ENCODE data around the gene CEP128.
A peak's percentile ranks its signal among the peaks of the same experiment; 100 is the strongest.

Gene CEP128

GRCh38 chr14:80615831-80616230, 325.7 kb downstream of the CEP128 start:
- no peaks in the 10 kb centered on the region for H3K79me1 ChIP-seq (ENCODE audit: low read length)
- DNase-seq, result no peak
- H4K91ac ChIP-seq (ENCODE audit: low read depth, low read length), result no peak overlapping the region
- H3K4me1 ChIP-seq (ENCODE audit: control insufficient read depth in 1 of 2, insufficient read depth in 2 of 2, low read length in 2 of 2), result no peaks in the 10 kb centered on the region
- no peak overlapping the region for H2AFZ ChIP-seq (ENCODE audit: insufficient read depth, low read length, poor library complexity)
- no peak overlapping the region for H2AK5ac ChIP-seq (ENCODE audit: low read length)
- H3K36me3 ChIP-seq (ENCODE audit: control insufficient read depth in 1 of 2, insufficient read depth in 2 of 2, low read length in 2 of 2), result no peaks in the 10 kb centered on the region
- H2BK5ac ChIP-seq (ENCODE audit: low read depth, low read length, poor library complexity), result no peak overlapping the region
- no peak overlapping the region for H3K4ac ChIP-seq (ENCODE audit: low read depth, low read length)
- WGBS (ENCODE audit: extremely low coverage, insufficient coverage, insufficient read length), result no CpG with 5 or more reads among the region's 4 CpGs
- H2BK120ac ChIP-seq (ENCODE audit: insufficient read depth, low read length, poor library complexity), result no peak overlapping the region
- H3K9me3 ChIP-seq (ENCODE audit: insufficient read depth, low read depth, low read length), result no peaks in the 10 kb centered on the region
- H3K14ac ChIP-seq (ENCODE audit: low read length), result no peak overlapping the region
- no peak overlapping the region for H3K27ac ChIP-seq (ENCODE audit: low read depth, low read length)
- H3K23ac ChIP-seq (ENCODE audit: low read length), result no peak overlapping the region
- no peaks in the 10 kb centered on the region for H3K79me2 ChIP-seq (ENCODE audit: control insufficient read depth, insufficient read depth, low read length, poor library complexity)
- no peaks in the 10 kb centered on the region for H3K27me3 ChIP-seq (ENCODE audit: insufficient read depth, low read length)
- H3K4me2 ChIP-seq (ENCODE audit: low read length), result no peak overlapping the region
- H3K4me3 ChIP-seq (ENCODE audit: low read depth, low read length), result no peak overlapping the region
- H3K18ac ChIP-seq (ENCODE audit: low read length), result no peak overlapping the region
- H3K9ac ChIP-seq (ENCODE audit: low read length), result no peak overlapping the region
- H4K12ac ChIP-seq (ENCODE audit: low read depth, low read length), result no peak overlapping the region
- H4K8ac ChIP-seq (ENCODE audit: low read depth, low read length), result no peak overlapping the region
- no peak overlapping the region for H2BK12ac ChIP-seq (ENCODE audit: low read length)

DNA sequence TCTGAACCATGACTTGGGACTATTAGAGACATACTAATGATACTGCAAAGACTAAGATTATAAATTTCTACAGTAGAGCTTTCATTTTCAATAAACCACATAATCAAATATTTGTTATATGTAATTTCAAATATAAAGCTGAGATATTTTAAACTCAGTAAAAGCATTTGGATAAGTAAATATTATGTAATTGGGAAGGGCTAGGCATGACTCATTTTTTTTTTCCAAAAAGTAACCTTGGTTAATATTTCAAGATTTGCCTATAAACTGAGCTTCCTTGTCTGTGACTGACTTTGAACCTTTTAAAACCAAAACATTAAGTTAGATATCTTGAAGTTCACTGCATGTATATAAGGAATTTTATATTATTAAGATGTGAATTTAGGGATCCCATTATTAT, 332.5 kb downstream of the CEP128 start:
- Histone ChIP-seq H3K4me2 (ENCODE audit: low read length) (no peak overlapping the region), H3K79me1 (ENCODE audit: low read length) (no peaks in the 10 kb centered on the region), H4K12ac (ENCODE audit: low read depth, low read length) (no peak overlapping the region), H2BK120ac (ENCODE audit: insufficient read depth, low read length, poor library complexity) (no peak overlapping the region), H2BK12ac (ENCODE audit: low read length) (no peak overlapping the region), H2BK5ac (ENCODE audit: low read depth, low read length, poor library complexity) (no peak overlapping the region), H4K8ac (ENCODE audit: low read depth, low read length) (no peak overlapping the region), H2AK5ac (ENCODE audit: low read length) (no peak overlapping the region), H3K36me3 (ENCODE audit: control insufficient read depth in 1 of 2, insufficient read depth in 2 of 2, low read length in 2 of 2) (no peaks in the 10 kb centered on the region), H3K27me3 (ENCODE audit: insufficient read depth, low read length) (no peaks in the 10 kb centered on the region), H3K18ac (ENCODE audit: low read length) (no peak overlapping the region), H3K23ac (ENCODE audit: low read length) (no peak overlapping the region), H3K27ac (ENCODE audit: low read depth, low read length) (no peak overlapping the region), H3K14ac (ENCODE audit: low read length) (no peak overlapping the region), H3K4me1 (ENCODE audit: control insufficient read depth in 1 of 2, insufficient read depth in 2 of 2, low read length in 2 of 2) (no peaks in the 10 kb centered on the region), H3K79me2 (ENCODE audit: control insufficient read depth, insufficient read depth, low read length, poor library complexity) (no peaks in the 10 kb centered on the region), H2AFZ (ENCODE audit: insufficient read depth, low read length, poor library complexity) (no peak overlapping the region), H3K4ac (ENCODE audit: low read depth, low read length) (no peak overlapping the region), H3K9me3 (ENCODE audit: insufficient read depth, low read depth, low read length) (no peaks in the 10 kb centered on the region), H4K91ac (ENCODE audit: low read depth, low read length) (no peak overlapping the region), H3K4me3 (ENCODE audit: low read depth, low read length) (no peak overlapping the region), H3K9ac (ENCODE audit: low read length) (no peak overlapping the region)
- no peak for DNase-seq

GRCh38 chr14:80608563-80608962, 333.0 kb downstream of the CEP128 start:
- H2AFZ ChIP-seq (ENCODE audit: insufficient read depth, low read length, poor library complexity), result no peak overlapping the region
- H4K8ac ChIP-seq (ENCODE audit: low read depth, low read length), result no peak overlapping the region
- H4K12ac ChIP-seq (ENCODE audit: low read depth, low read length), result no peak overlapping the region
- H3K4me1 ChIP-seq (ENCODE audit: control insufficient read depth in 1 of 2, insufficient read depth in 2 of 2, low read length in 2 of 2), result no peaks in the 10 kb centered on the region
- H3K18ac ChIP-seq (ENCODE audit: low read length), result no peak overlapping the region
- H3K4ac ChIP-seq (ENCODE audit: low read depth, low read length), result no peak overlapping the region
- H3K23ac ChIP-seq (ENCODE audit: low read length), result no peak overlapping the region
- no peaks in the 10 kb centered on the region for H3K36me3 ChIP-seq (ENCODE audit: control insufficient read depth in 1 of 2, insufficient read depth in 2 of 2, low read length in 2 of 2)
- no peak for DNase-seq
- H3K27me3 ChIP-seq (ENCODE audit: insufficient read depth, low read length), result no peaks in the 10 kb centered on the region
- no peaks in the 10 kb centered on the region for H3K79me1 ChIP-seq (ENCODE audit: low read length)
- no peak overlapping the region for H3K9ac ChIP-seq (ENCODE audit: low read length)
- H3K79me2 ChIP-seq (ENCODE audit: control insufficient read depth, insufficient read depth, low read length, poor library complexity), result no peaks in the 10 kb centered on the region
- H2BK12ac ChIP-seq (ENCODE audit: low read length), result no peak overlapping the region
- H3K4me3 ChIP-seq (ENCODE audit: low read depth, low read length), result no peak overlapping the region
- H3K14ac ChIP-seq (ENCODE audit: low read length), result no peak overlapping the region
- no peak overlapping the region for H4K91ac ChIP-seq (ENCODE audit: low read depth, low read length)
- H2AK5ac ChIP-seq (ENCODE audit: low read length), result no peak overlapping the region
- WGBS (ENCODE audit: extremely low coverage, insufficient coverage, insufficient read length), result no CpG with 5 or more reads among the region's 1 CpG
- no peak overlapping the region for H2BK120ac ChIP-seq (ENCODE audit: insufficient read depth, low read length, poor library complexity)
- no peak overlapping the region for H3K4me2 ChIP-seq (ENCODE audit: low read length)
- no peaks in the 10 kb centered on the region for H3K9me3 ChIP-seq (ENCODE audit: insufficient read depth, low read depth, low read length)
- H3K27ac ChIP-seq (ENCODE audit: low read depth, low read length), result no peak overlapping the region
- no peak overlapping the region for H2BK5ac ChIP-seq (ENCODE audit: low read depth, low read length, poor library complexity)

DNA sequence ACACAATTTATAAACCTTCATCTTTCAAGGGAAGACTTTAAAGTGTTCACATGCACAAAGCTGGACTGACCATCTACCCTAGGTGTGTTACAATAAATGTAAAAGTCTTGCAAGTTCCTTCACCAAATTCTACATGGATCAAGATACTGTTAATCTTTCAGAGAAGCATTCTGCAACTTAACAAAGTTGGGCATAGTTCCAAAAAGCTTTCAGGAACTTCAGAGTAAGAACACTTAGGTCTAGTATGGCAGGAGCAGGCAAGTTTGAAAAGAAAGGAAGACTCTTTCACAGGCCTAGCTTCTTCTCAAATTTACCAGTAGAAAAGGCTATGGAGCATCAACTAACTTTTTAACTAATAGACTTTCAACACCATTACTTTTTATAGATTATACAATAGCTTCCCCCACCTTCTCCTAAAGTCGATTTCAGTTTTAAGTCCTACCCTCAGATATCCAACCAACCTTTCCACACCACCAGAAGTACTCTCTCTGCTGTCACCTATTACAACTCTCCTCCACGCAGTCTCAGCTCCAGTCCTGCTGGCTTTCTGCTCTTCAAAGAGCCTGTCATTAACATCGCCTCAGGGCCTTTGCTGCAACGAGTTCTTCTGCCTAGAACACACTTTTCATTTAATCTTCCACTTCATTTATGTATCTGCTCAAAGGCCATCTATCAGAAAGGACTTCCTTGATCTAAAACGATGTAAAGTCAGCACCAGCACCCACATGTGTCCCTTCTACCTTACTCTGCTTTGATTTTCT, 333.9 kb downstream of the CEP128 start:
- Histone ChIP-seq H4K8ac (ENCODE audit: low read depth, low read length) (no peak overlapping the region), H3K9me3 (ENCODE audit: insufficient read depth, low read depth, low read length) (no peaks in the 10 kb centered on the region)
- WGBS (ENCODE audit: extremely low coverage, insufficient coverage, insufficient read length), result no CpG with 5 or more reads among the region's 5 CpGs

More for the DNA sequence above, 333.9 kb downstream of the CEP128 start:
- no peak overlapping the region for H4K91ac ChIP-seq (ENCODE audit: low read depth, low read length)
- no peak overlapping the region for H3K4me2 ChIP-seq (ENCODE audit: low read length)
- no peak overlapping the region for H3K18ac ChIP-seq (ENCODE audit: low read length)
- no peak overlapping the region for H3K23ac ChIP-seq (ENCODE audit: low read length)
- H3K14ac ChIP-seq (ENCODE audit: low read length), result no peak overlapping the region
- H3K79me2 ChIP-seq (ENCODE audit: control insufficient read depth, insufficient read depth, low read length, poor library complexity), result no peaks in the 10 kb centered on the region
- no peak overlapping the region for H2BK120ac ChIP-seq (ENCODE audit: insufficient read depth, low read length, poor library complexity)
- H3K4me1 ChIP-seq (ENCODE audit: control insufficient read depth in 1 of 2, insufficient read depth in 2 of 2, low read length in 2 of 2), result no peaks in the 10 kb centered on the region
- no peak overlapping the region for H3K4ac ChIP-seq (ENCODE audit: low read depth, low read length)
- DNase-seq, result peak; percentile 35 to 80
- no peaks in the 10 kb centered on the region for H3K79me1 ChIP-seq (ENCODE audit: low read length)
- H3K4me3 ChIP-seq (ENCODE audit: low read depth, low read length), result no peak overlapping the region
- no peak overlapping the region for H2BK12ac ChIP-seq (ENCODE audit: low read length)
- no peak overlapping the region for H3K27ac ChIP-seq (ENCODE audit: low read depth, low read length)
- H2AFZ ChIP-seq (ENCODE audit: insufficient read depth, low read length, poor library complexity), result no peak overlapping the region
- H3K36me3 ChIP-seq (ENCODE audit: control insufficient read depth in 1 of 2, insufficient read depth in 2 of 2, low read length in 2 of 2), result no peaks in the 10 kb centered on the region
- no peak overlapping the region for H2BK5ac ChIP-seq (ENCODE audit: low read depth, low read length, poor library complexity)
- H3K27me3 ChIP-seq (ENCODE audit: insufficient read depth, low read length), result no peaks in the 10 kb centered on the region
- no peak overlapping the region for H3K9ac ChIP-seq (ENCODE audit: low read length)
- H2AK5ac ChIP-seq (ENCODE audit: low read length), result no peak overlapping the region
- H4K12ac ChIP-seq (ENCODE audit: low read depth, low read length), result no peak overlapping the region
